Left hindlimb (tissue), 1 donor: ENCODE measurements around the gene MRPL18.
"Not testable (repeated sequence)": the region's sequence is repeated elsewhere in the genome, so short reads cannot be mapped to it uniquely, and the experiment has no call there.

Experiments used
- DNase-seq: peaks from one replicate; pipeline ENCODE4 v3.0.0-alpha.2; 2018

The MRPL18 gene

GRCh38 chr6:159817951-159818739, 27.9 kb downstream of the MRPL18 start:
- DNase-seq, result no peak

GRCh38 chr6:159819098-159819497, 28.8 kb downstream of the MRPL18 start:
- no peak for DNase-seq

GRCh38 chr6:159819932-159820640, 29.8 kb downstream of the MRPL18 start:
- no peak for DNase-seq

GRCh38 chr6:159821122-159821521, 30.9 kb downstream of the MRPL18 start:
- DNase-seq, result no peak

- DNase-seq, result no peak
These were observed 31.5 kb downstream of the MRPL18 start for GRCh38 chr6:159821726-159822125.

- DNase-seq, result no peak
These were observed 33.7 kb downstream of the MRPL18 start for GRCh38 chr6:159823953-159824352.

- not testable (repeated sequence) for DNase-seq
These were observed 34.4 kb downstream of the MRPL18 start for GRCh38 chr6:159824690-159825089.

GRCh38 chr6:159826004-159826403, 35.7 kb downstream of the MRPL18 start:
- no peak for DNase-seq

- DNase-seq, result no peak
These were observed 36.8 kb downstream of the MRPL18 start for GRCh38 chr6:159826968-159827647.

- DNase-seq, result no peak
These were observed 37.8 kb downstream of the MRPL18 start for GRCh38 chr6:159828074-159828473.

GRCh38 chr6:159829526-159829925, 39.3 kb downstream of the MRPL18 start:
- no peak for DNase-seq

GRCh38 chr6:159830501-159831372, 40.5 kb downstream of the MRPL18 start:
- DNase-seq, result no peak

- no peak for DNase-seq
These were observed 41.1 kb downstream of the MRPL18 start for GRCh38 chr6:159831373-159831679.

- no peak for DNase-seq
These were observed 42.7 kb downstream of the MRPL18 start for GRCh38 chr6:159832946-159833345.

- no peak for DNase-seq
These were observed 43.3 kb downstream of the MRPL18 start for GRCh38 chr6:159833556-159833955.

GRCh38 chr6:159833997-159834603, 43.8 kb downstream of the MRPL18 start:
- no peak for DNase-seq

GRCh38 chr6:159836718-159837490, 46.6 kb downstream of the MRPL18 start:
- no peak for DNase-seq

GRCh38 chr6:159837511-159837910, 47.2 kb downstream of the MRPL18 start:
- no peak for DNase-seq

GRCh38 chr6:159838020-159838744, 47.9 kb downstream of the MRPL18 start:
- DNase-seq, result no peak

- no peak for DNase-seq
These were observed 51.8 kb downstream of the MRPL18 start for GRCh38 chr6:159842035-159842434.
